A549 (cell line): ENCODE data around the gene STK11IP.

ENCODE experiments used
- BCL3 ChIP-seq: fragments of >200 bp; sonication (Bioruptor Twin); formaldehyde crosslinking; IDR thresholded peaks from 3 replicates; pipeline ENCODE4 v1.6.1; 2016
- CHD2 ChIP-seq: fragments of 150-350 bp; IDR thresholded peaks from 2 replicates; pipeline ENCODE4 v1.6.1; 2014; ENCODE audit warnings: low read length; ENCODE audit not compliant: partially characterized antibody
- CTCF ChIP-seq: fragments of >200 bp; sonication (Bioruptor Twin); formaldehyde crosslinking; IDR thresholded peaks from 3 replicates; pipeline ENCODE4 v1.5.1; 2016
- EP300 ChIP-seq, 2 experiments: fragments of >200 bp; sonication (Bioruptor Twin); formaldehyde crosslinking; IDR thresholded peaks; 2 replicates in 1 of 2; 3 replicates in 1 of 2; pipeline ENCODE4 v1.6.1; 2016 to 2017
- FOSB ChIP-seq: fragments of 250-450 bp; sonication (Bioruptor Pico); IDR thresholded peaks from 2 replicates; pipeline ENCODE4 v1.5.0; 2020; ENCODE audit warnings: mild to moderate bottlenecking, moderate library complexity
- HDAC2 ChIP-seq: fragments of 200-600 bp; sonication (generic); IDR thresholded peaks from 2 replicates; pipeline ENCODE4 v1.6.1; 2016
- MAFK ChIP-seq: fragments of 450-650 bp; IDR thresholded peaks from 2 replicates; pipeline ENCODE4 v1.6.1; 2014; ENCODE audit not compliant: partially characterized antibody
- NFE2L2 ChIP-seq: fragments of 150-350 bp; conservative IDR thresholded peaks from 2 replicates; pipeline ENCODE4 v1.6.1; 2014; ENCODE audit warnings: low read length
- POLR2A ChIP-seq: IDR thresholded peaks from 2 replicates; pipeline ENCODE4 v1.6.1; 2012; ENCODE audit warnings: mild to moderate bottlenecking, low read length
- REST ChIP-seq: fragments of 200-600 bp; sonication (generic); IDR thresholded peaks from 2 replicates; pipeline ENCODE4 v1.6.1; 2016; ENCODE audit warnings: antibody characterized with exemption, mild to moderate bottlenecking, moderate library complexity
- TP53 ChIP-seq: fragments of 250-450 bp; sonication (Bioruptor Pico); IDR thresholded peaks from 2 replicates; pipeline ENCODE4 v1.5.0; 2021; ENCODE audit warnings: mild to moderate bottlenecking, moderate library complexity
- USF2 ChIP-seq: fragments of 450-650 bp; IDR thresholded peaks from 2 replicates; pipeline ENCODE4 v1.6.1; 2014; ENCODE audit warnings: antibody characterized with exemption

- no peak; the same call in 2 of the 3 replicates for TF ChIP-seq CTCF
- no peak for TF ChIP-seq TP53 (CRISPR knock-in tag)
- TF ChIP-seq BCL3 = no peak
- TF ChIP-seq CHD2 = no peak
- TF ChIP-seq POLR2A = no peak; the same call in 1 of the 2 replicates
- TF ChIP-seq FOSB = no peak
- TF ChIP-seq USF2 = no peak
- no peak for TF ChIP-seq MAFK
- TF ChIP-seq REST = no peak
- no peak for TF ChIP-seq HDAC2
- TF ChIP-seq NFE2L2 = no peak
- no peak for TF ChIP-seq EP300 (IDR thresholded peaks at IDR 0.05)
These were observed 29.7 kb downstream of the STK11IP start, which contains the start of gene SLC4A3 for GRCh38 chr2:219627103-219628100.
